Measurements from ENCODE around the gene EEF2. TPM values are rescaled to one million over a fixed set of nuclear protein-coding genes. Genes with fewer than 3 reads are reported as not detected.

Gene EEF2
- total RNA-seq, 1 experiment from 2014 or later, result 3,126 TPM

DNA sequence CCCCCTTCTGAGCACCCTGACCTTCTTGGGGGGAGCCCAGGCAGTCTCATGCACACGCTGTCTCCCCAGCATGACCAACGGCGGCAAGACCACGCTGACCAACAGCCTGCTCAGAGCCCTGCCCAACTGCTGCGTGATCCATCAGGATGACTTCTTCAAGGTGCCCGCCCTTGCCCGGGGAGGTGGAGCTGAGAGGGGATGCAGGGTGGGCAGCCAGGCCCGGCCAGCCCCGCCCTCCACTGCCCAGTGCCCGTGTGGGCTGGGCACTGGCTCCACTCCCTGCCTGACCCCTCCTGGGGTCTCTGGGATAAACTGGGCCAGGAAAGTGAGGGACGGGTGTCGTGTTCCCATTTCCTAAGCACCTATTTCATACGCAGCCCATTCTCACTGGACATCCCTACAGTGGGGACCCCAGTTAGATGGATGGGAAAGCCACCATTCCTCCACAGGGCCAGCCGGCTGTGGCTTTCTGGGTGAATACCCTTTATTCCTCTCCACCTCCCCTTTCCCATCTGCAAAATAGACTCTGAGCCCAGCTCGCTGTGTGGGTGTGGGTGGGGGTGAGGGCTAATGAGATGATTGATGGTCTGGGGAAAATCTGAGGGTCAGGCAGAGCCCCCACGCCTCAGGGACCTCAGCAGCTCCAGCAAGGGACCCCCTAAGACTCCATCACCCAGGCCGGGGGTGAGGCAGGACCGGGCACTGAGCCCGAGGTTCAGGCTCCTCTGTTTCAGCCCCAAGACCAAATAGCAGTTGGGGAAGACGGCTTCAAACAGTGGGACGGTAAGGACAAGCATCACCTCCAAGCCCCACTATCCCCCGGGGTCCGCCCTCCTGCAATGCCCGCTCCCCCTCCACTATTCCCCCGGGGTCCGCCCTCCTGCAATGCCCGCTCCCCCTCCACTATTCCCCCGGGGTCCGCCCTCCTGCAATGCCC is 48.5 kb downstream of the EEF2 start:
- CTCF ChIA-PET, result no interaction called here
- TF ChIP-seq CTCF (IDR thresholded peaks at IDR 0.05; ENCODE audit: unreplicated experiment), result no peak
- Mint-ChIP-seq H3K4me1 (ENCODE audit: insufficient read depth, unreplicated experiment) (no peaks in the 10 kb centered on the region), H3K27me3 (ENCODE audit: insufficient read depth, unreplicated experiment) (peaks cover 5% of the 10 kb centered on the region), H3K9me3 (ENCODE audit: unreplicated experiment) (no peaks in the 10 kb centered on the region), H3K4me3 (ENCODE audit: unreplicated experiment) (no peak overlapping the region), H3K27ac (ENCODE audit: low read depth, unreplicated experiment) (no peak overlapping the region), H3K36me3 (ENCODE audit: insufficient read depth, unreplicated experiment) (peaks cover 4% of the 10 kb centered on the region)
- intact Hi-C loops (cut with micrococcal nuclease), result no loop called here
- POLR2A ChIA-PET, result no interaction called here
- BruUV-seq (replicated peaks), result no TSS peak
- DNase-seq (ENCODE audit: unreplicated experiment), result no peak

DNA sequence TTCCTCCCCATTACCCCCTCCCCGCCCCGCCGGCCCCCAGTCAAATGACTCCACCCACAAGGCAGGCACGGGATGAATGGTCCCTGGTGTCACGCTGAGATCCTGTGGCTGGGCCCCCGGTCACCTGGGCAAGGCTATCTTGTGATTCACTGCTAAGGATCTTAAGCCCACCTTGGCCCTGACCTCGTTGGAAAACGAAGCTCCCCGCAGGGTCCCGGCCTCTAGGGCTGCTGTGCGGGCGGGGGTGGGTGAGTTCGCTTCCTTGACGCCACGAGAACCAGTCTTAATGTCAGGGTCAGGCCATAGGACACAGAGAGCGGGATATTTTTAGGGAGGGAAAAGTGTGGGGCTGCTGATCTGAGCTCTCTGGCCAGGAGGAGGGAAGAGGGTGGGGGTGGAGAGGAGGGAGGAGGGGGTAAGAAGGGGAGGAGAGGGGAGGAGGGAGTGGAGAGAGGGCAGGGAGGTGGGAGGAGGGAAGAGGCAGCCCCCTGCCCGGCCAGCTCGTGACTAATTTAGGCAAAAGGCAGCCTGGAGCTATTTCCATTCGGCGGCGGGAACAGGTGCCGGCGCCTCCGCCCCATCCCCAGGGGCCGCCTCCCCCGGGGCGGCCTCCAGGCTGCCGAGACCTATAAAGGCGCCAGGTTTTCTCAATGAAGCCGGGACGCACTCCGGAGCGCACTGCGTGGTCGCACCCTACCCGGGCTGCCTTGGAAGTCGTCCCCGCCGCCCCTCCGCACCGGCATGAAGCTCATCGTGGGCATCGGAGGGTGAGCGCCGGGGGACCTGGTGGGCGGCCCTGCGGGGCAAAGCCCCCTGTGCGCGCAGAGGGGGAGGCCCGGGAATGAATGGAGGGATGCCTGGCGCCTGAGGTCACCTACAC is 52.1 kb downstream of the EEF2 start, which contains the start of gene NMRK2:
TSS of gene NMRK2 (plus strand) at position 139 of the 880 bp plus-strand sequence. CDS start at position 742, 603 bp downstream.
- CTCF ChIA-PET, result no interaction called here

GRCh38 chr19:3931041-3931440 is 54.2 kb downstream of the EEF2 start:
- DNase-seq (ENCODE audit: unreplicated experiment), result no peak
- ChIA-PET CTCF (no interaction called here), POLR2A (no interaction called here)
- H3K27me3 Mint-ChIP-seq (ENCODE audit: insufficient read depth, unreplicated experiment), result peaks cover 12% of the 10 kb centered on the region
- no peaks in the 10 kb centered on the region for H3K9me3 Mint-ChIP-seq (ENCODE audit: unreplicated experiment)
- H3K4me3 Mint-ChIP-seq (ENCODE audit: unreplicated experiment), result no peak overlapping the region
- H3K36me3 Mint-ChIP-seq (ENCODE audit: insufficient read depth, unreplicated experiment), result peaks cover 4% of the 10 kb centered on the region
- no peaks in the 10 kb centered on the region for H3K4me1 Mint-ChIP-seq (ENCODE audit: insufficient read depth, unreplicated experiment)
- TF ChIP-seq CTCF (IDR thresholded peaks at IDR 0.05; ENCODE audit: unreplicated experiment), result no peak
- intact Hi-C loops (cut with micrococcal nuclease), result no loop called here
- no TSS peak for BruUV-seq (replicated peaks)
- H3K27ac Mint-ChIP-seq (ENCODE audit: low read depth, unreplicated experiment), result no peak overlapping the region

More for the DNA sequence above, 52.1 kb downstream of the EEF2 start, which contains the start of gene NMRK2:
- peaks cover 12% of the 10 kb centered on the region for H3K27me3 Mint-ChIP-seq (ENCODE audit: insufficient read depth, unreplicated experiment)
- TF ChIP-seq CTCF (IDR thresholded peaks at IDR 0.05; ENCODE audit: unreplicated experiment), result no peak
- DNase-seq (ENCODE audit: unreplicated experiment), result no peak
- intact Hi-C loops (cut with micrococcal nuclease), result no loop called here
- H3K4me3 Mint-ChIP-seq (ENCODE audit: unreplicated experiment), result no peak within 1 kb of the TSS
- H3K9me3 Mint-ChIP-seq (ENCODE audit: unreplicated experiment), result no peaks in the 10 kb centered on the region
- no TSS peak for BruUV-seq (replicated peaks)
- H3K27ac Mint-ChIP-seq (ENCODE audit: low read depth, unreplicated experiment), result no peak within 1 kb of the TSS
- peaks cover 4% of the 10 kb centered on the region for H3K36me3 Mint-ChIP-seq (ENCODE audit: insufficient read depth, unreplicated experiment)
- POLR2A ChIA-PET, result no interaction called here
- H3K4me1 Mint-ChIP-seq (ENCODE audit: insufficient read depth, unreplicated experiment), result no peaks in the 10 kb centered on the region

Small RNA genes within 50 kb of the gene (microRNA-seq; reads per million reads assigned to microRNA genes)
- gene MIR637, result not detected

Other genes starting within 250 kb of the EEF2 start
- gene APBA3, start 223.8 kb downstream of the EEF2 start, total RNA-seq (2022), result 22.9 and 27.6 TPM in 2 replicates
- gene MRPL54, start 222.8 kb downstream of the EEF2 start, total RNA-seq (2022), result 85.0 and 85.7 TPM in 2 replicates
- not detected in 2 replicates for gene RAX2, start 213.2 kb downstream of the EEF2 start, total RNA-seq (2022)
- gene MATK, start 199.1 kb downstream of the EEF2 start, total RNA-seq (2022), result not detected in 2 replicates
- gene ZFR2, start 116.4 kb downstream of the EEF2 start, total RNA-seq (2022), result not detected in 2 replicates
- not detected in 2 replicates for gene ATCAY, start 104.8 kb downstream of the EEF2 start, total RNA-seq (2022)
- not detected in 2 replicates for gene NMRK2, start 52.4 kb downstream of the EEF2 start, total RNA-seq (2022)
- 60.9 and 61.2 TPM in 2 replicates for gene DAPK3, start 14.4 kb downstream of the EEF2 start, total RNA-seq (2022)
- 15.1 and 31.4 TPM in 2 replicates for gene PIAS4, start 22.3 kb upstream of the EEF2 start, total RNA-seq (2022)
- 32.7 and 35.1 TPM in 2 replicates for gene ZBTB7A, start 81.4 kb upstream of the EEF2 start, total RNA-seq (2022)
- gene MAP2K2, start 138.7 kb upstream of the EEF2 start, total RNA-seq (2022), result 171 and 230 TPM in 2 replicates
- gene CREB3L3, start 168.2 kb upstream of the EEF2 start, total RNA-seq (2022), result not detected in 2 replicates
- gene SIRT6, start 197.1 kb upstream of the EEF2 start, total RNA-seq (2022), result 33.2 and 43.9 TPM in 2 replicates
- gene ANKRD24, start 197.2 kb upstream of the EEF2 start, total RNA-seq (2022), result 1.2 and 2.9 TPM in 2 replicates
- gene EBI3, start 244.1 kb upstream of the EEF2 start, total RNA-seq (2022), result 0.35 and 1.0 TPM in 2 replicates

Data from MCF 10A (cell line).